Measurements from ENCODE around the gene CMTR1. TPM values are rescaled to one million over a fixed set of nuclear protein-coding genes. Genes with fewer than 3 reads are reported as not detected.
A peak's percentile ranks its signal among the peaks of the same experiment; 100 is the strongest.

Gene CMTR1
- total RNA-seq, 1 experiment from 2014 or later: 28.7 TPM

DNA sequence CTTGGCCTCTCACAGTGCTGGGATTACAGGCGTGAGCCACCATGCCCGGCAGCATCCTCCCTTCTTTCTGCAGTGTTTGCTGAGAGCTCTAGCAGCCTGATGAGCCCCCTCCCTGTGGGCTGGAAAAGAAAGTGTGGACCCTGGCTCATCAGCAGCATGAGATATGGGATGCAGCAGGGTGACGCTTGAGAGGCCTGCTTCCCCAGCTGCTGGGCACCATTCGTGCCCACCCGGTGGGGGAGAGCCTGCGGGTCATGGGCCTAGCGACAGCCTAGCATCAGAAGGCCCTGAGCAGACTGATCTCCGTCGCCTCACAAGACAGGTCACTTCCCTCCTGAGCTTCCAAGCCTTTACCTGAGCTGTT is 82.7 kb downstream of the CMTR1 start:
- TF ChIP-seq SIN3A (IDR thresholded peaks at IDR 0.05; ENCODE audit: low read depth) (no peak), ZNF274 (IDR thresholded peaks at IDR 0.05; ENCODE audit: low read depth, low read length) (no peak), RAD21 (IDR thresholded peaks at IDR 0.05; ENCODE audit: low read depth) (no peak), SRF (IDR thresholded peaks at IDR 0.05; ENCODE audit: low read depth) (no peak)
- TF ChIP-seq, protein P1, sequence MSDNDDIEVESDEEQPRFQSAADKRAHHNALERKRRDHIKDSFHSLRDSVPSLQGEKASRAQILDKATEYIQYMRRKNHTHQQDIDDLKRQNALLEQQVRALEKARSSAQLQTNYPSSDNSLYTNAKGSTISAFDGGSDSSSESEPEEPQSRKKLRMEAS (IDR thresholded peaks at IDR 0.05): no peak
- Histone ChIP-seq H3K4me1 (ENCODE audit: control insufficient read depth in 1 of 2, insufficient read depth in 2 of 2, low read length in 2 of 2) (0 out of 4 replicates have a peak, but pooled peaks cover 0 to 5% of the 10 kb centered on the region in 2 experiments), H3K9me2 (ENCODE audit: insufficient read depth) (no peaks in the 10 kb centered on the region), H3K27ac (ENCODE audit: low read depth, low read length) (no peak overlapping the region), H2AFZ (ENCODE audit: low read depth, low read length, poor library complexity, severe bottlenecking) (no peak overlapping the region), H3K79me2 (ENCODE audit: insufficient read depth, low read length) (no peaks in the 10 kb centered on the region), H3K36me3 (ENCODE audit: control insufficient read depth in 1 of 2, insufficient read depth in 2 of 2, low read length in 2 of 2) (no peaks in the 10 kb centered on the region), H3K9me3 (ENCODE audit: control insufficient read depth in 1 of 2, insufficient read depth in 1 of 2, low read depth in 1 of 2, low read length in 2 of 2) (no peaks in the 10 kb centered on the region), H3K4me3 (replicated peaks in 1 of 2; ENCODE audit: low read depth in 1 of 2, low read length in 2 of 2) (no peak overlapping the region), H4K20me1 (ENCODE audit: insufficient read depth) (no peaks in the 10 kb centered on the region), H3K27me3 (ENCODE audit: insufficient read depth, low read length) (no peaks in the 10 kb centered on the region), H3K4me2 (ENCODE audit: low read length) (no peak overlapping the region), H3K9ac (ENCODE audit: low read length) (no peak overlapping the region)
- ChIA-PET RAD21 (ENCODE audit: low non-redundant PET in 1 of 2, low total read pairs in 2 of 2, uncharacterized antibody in 2 of 2, unreplicated experiment in 2 of 2) (no interaction called here), CTCF (no interaction called here), POLR2A (no interaction called here)
- BruUV-seq (replicated peaks): no TSS peak
- DNase-seq (ENCODE audit: low read depth, low spot score) (no peak), ATAC-seq (no peak)
- intact Hi-C loops (cut with micrococcal nuclease): no loop called here

DNA sequence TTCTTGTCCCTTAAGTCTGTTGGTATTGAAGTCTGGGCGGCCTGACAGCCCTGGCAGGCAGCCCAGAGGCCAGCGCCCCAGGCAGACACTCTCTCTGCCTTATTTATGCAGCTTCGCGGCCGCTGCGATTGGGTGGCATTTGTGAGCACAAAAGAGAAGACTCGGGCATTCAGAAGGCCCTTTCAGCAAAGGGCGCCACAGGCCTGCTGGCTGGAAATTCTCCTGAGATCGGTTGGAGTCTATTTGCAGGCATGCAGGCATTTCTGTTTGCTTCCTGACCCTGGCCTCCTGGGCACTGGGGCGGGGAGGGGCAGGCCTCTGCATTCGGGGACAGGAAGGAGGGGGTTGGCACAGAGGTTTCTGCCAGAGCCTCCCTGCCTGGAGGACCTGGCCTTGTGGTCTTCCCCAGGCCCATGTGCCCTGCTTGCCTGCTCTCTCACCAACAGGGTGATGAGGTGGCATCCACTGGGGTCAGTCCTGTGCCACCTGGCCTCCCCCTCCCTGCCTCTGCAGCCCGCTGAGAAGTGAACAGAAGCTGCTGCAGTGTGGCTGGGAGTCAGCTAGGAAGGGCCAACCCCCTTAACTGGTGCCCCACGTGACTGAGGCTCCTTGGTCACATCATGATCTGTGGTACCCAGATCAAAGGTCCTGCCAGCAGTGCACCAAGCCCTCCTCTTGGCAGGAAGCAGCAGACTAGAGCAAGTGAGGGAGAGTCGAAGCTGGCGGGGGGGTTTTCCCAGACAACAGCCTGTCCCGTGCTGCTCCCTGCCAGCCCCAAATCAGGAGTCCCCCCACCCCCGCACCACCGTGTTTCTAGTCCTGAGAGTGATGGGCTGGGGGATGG is 83.3 kb downstream of the CMTR1 start:
- CTCF ChIA-PET: no interaction called here
- Histone ChIP-seq H2AFZ (ENCODE audit: low read depth, low read length, poor library complexity, severe bottlenecking) (no peak overlapping the region), H3K4me3 (replicated peaks in 1 of 2; ENCODE audit: low read depth in 1 of 2, low read length in 2 of 2) (no peak overlapping the region), H3K79me2 (ENCODE audit: insufficient read depth, low read length) (no peaks in the 10 kb centered on the region), H3K4me1 (ENCODE audit: control insufficient read depth in 1 of 2, insufficient read depth in 2 of 2, low read length in 2 of 2) (0 out of 4 replicates have a peak, but pooled peaks cover 0 to 5% of the 10 kb centered on the region in 2 experiments), H3K36me3 (ENCODE audit: control insufficient read depth in 1 of 2, insufficient read depth in 2 of 2, low read length in 2 of 2) (no peaks in the 10 kb centered on the region), H3K4me2 (ENCODE audit: low read length) (no peak overlapping the region), H4K20me1 (ENCODE audit: insufficient read depth) (no peaks in the 10 kb centered on the region), H3K9me2 (ENCODE audit: insufficient read depth) (no peaks in the 10 kb centered on the region), H3K27ac (ENCODE audit: low read depth, low read length) (no peak overlapping the region), H3K27me3 (ENCODE audit: insufficient read depth, low read length) (no peaks in the 10 kb centered on the region), H3K9ac (ENCODE audit: low read length) (no peak overlapping the region), H3K9me3 (ENCODE audit: control insufficient read depth in 1 of 2, insufficient read depth in 1 of 2, low read depth in 1 of 2, low read length in 2 of 2) (no peaks in the 10 kb centered on the region)
- intact Hi-C loops (cut with micrococcal nuclease): no loop called here
- peak; percentile 30; the same call in 1 of the 2 replicates for ATAC-seq
- TF ChIP-seq CEBPB (IDR thresholded peaks at IDR 0.05; ENCODE audit: low read depth) (no peak), CBX3 (IDR thresholded peaks at IDR 0.05; ENCODE audit: low read depth) (no peak), POLR2A (IDR thresholded peaks at IDR 0.05; ENCODE audit: borderline replicate concordance, extremely low read depth, insufficient read depth, insufficient read length) (no peak)
- TF ChIP-seq, protein P2, sequence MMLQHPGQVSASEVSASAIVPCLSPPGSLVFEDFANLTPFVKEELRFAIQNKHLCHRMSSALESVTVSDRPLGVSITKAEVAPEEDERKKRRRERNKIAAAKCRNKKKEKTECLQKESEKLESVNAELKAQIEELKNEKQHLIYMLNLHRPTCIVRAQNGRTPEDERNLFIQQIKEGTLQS (IDR thresholded peaks at IDR 0.05): no peak
- RAD21 ChIA-PET (ENCODE audit: low non-redundant PET in 1 of 2, low total read pairs in 2 of 2, uncharacterized antibody in 2 of 2, unreplicated experiment in 2 of 2): no interaction called here
- no peak for DNase-seq (ENCODE audit: low read depth, low spot score)
- no TSS peak for BruUV-seq (replicated peaks)
- POLR2A ChIA-PET: no interaction called here

Measured in HCT116 (cell line).